ENCODE data around the gene KRTAP9-9. TPM values are rescaled to one million over a fixed set of nuclear protein-coding genes. Genes with fewer than 3 reads are reported as not detected.
"Not testable (repeated sequence)": the region's sequence is repeated elsewhere in the genome, so short reads cannot be mapped to it uniquely, and the experiment has no call there.

Gene KRTAP9-9
- total and polyA plus RNA-seq, 2 of the 8 experiments (the other 6 are each of a cell fraction or from before 2014, with no cell fraction given), result not detected

DNA sequence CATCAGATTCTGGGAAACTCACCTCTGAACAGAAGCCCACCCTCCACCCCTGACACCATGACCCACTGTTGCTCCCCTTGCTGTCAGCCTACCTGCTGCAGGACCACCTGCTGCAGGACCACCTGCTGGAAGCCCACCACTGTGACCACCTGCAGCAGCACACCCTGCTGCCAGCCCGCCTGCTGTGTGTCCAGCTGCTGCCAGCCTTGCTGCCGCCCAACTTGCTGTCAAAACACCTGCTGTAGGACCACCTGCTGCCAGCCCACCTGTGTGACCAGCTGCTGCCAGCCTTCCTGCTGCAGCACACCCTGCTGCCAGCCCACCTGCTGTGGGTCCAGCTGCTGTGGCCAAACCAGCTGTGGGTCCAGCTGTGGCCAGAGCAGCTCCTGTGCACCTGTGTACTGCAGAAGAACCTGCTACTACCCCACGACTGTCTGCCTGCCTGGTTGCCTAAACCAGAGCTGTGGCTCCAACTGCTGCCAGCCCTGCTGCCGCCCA, 28.5 kb upstream of the KRTAP9-9 start, which contains the start of gene KRTAP9-2:
Gene KRTAP9-2 (plus strand): TSS at position 51 of the 498 bp plus-strand sequence. CDS start 7 bp downstream, at position 58.
- H3K79me1 ChIP-seq (ENCODE audit: low read depth, low read length); H2BK20ac ChIP-seq (ENCODE audit: low read length); H3K9ac ChIP-seq (replicated peaks in 1 of 4; ENCODE audit: extremely low read depth in 1 of 4, low read depth in 3 of 4, low read length in 3 of 4); H3K4me3 ChIP-seq (ENCODE audit: extremely low read depth in 1 of 4, insufficient read depth in 2 of 4, low read depth in 3 of 4, low read length in 4 of 4); POLR2A ChIA-PET (ENCODE audit: partially characterized antibody); H4K20me1 ChIP-seq (replicated peaks in 1 of 2; ENCODE audit: control insufficient read depth in 1 of 2, insufficient read depth in 2 of 2, low read length in 2 of 2); H3K4me2 ChIP-seq (ENCODE audit: insufficient read depth in 1 of 2, low read depth in 2 of 2, low read length in 2 of 2); H2BK12ac ChIP-seq (ENCODE audit: low read depth, low read length); CTCF ChIA-PET (ENCODE audit: partially characterized antibody); H4K8ac ChIP-seq (ENCODE audit: extremely low read depth, insufficient read depth, low read length); H2AK5ac ChIP-seq (ENCODE audit: low read depth, low read length); H3K27ac ChIP-seq (ENCODE audit: low read depth, low read length); DNase-seq (ENCODE audit: low read depth in 1 of 2, low spot score in 2 of 2); H2BK15ac ChIP-seq (ENCODE audit: low read length); H3K18ac ChIP-seq (ENCODE audit: extremely low read depth, low read length); H2BK120ac ChIP-seq (replicated peaks; ENCODE audit: low read depth, low read length); H4K5ac ChIP-seq (ENCODE audit: insufficient read length, low read depth, low read length); H2BK5ac ChIP-seq (ENCODE audit: low read depth, low read length); H3K27me3 ChIP-seq (replicated peaks in 1 of 4; ENCODE audit: control insufficient read depth in 3 of 4, extremely low read depth in 1 of 4, insufficient read depth in 3 of 4, low read length in 3 of 4); H3K4me1 ChIP-seq (replicated peaks in 1 of 4; ENCODE audit: control insufficient read depth in 3 of 4, insufficient read depth in 4 of 4, low read length in 3 of 4); FAIRE-seq; H3K4ac ChIP-seq (replicated peaks; ENCODE audit: insufficient read length, low read depth, low read length); H3K23ac ChIP-seq (ENCODE audit: insufficient read length); H3K79me2 ChIP-seq (ENCODE audit: control insufficient read depth in 1 of 2, insufficient read depth in 2 of 2, low read length in 2 of 2); H3K9me3 ChIP-seq (ENCODE audit: insufficient read depth in 2 of 2, low read depth in 1 of 2, low read length in 1 of 2); H4K91ac ChIP-seq (replicated peaks; ENCODE audit: insufficient read length, low read length); H3K56ac ChIP-seq (replicated peaks; ENCODE audit: insufficient read length, low read depth, low read length); H3K23me2 ChIP-seq (ENCODE audit: low read depth, low read length); H3K14ac ChIP-seq (ENCODE audit: insufficient read length); H3K36me3 ChIP-seq (ENCODE audit: control insufficient read depth in 2 of 4, insufficient read depth in 4 of 4, low read length in 3 of 4): not testable (repeated sequence)
- peak within 1 kb of the TSS; percentile 33; the same call in 1 of the 2 replicates for H2AFZ ChIP-seq (ENCODE audit: low read length)
- 78% methylated on average over 3 of the region's 4 CpGs; no CpG with 5 or more reads in 1 of the 2 experiments for WGBS, 2 experiments (ENCODE audit: extremely low coverage in 1 of 2, insufficient coverage in 1 of 2, insufficient read length in 1 of 2, insufficient replicate concordance in 2 of 2, low coverage in 1 of 2, low lambda C conversion rate in 2 of 2, missing lambda C conversion rate in 1 of 2)

Measured in H1 (cell line).